Caco-2 (cell line): ENCODE data around the gene CCDC195. TPM values are rescaled to one million over a fixed set of nuclear protein-coding genes. Genes with fewer than 3 reads are reported as not detected.

Experiments used
- BruUV-seq: library from RNA; stranded (reverse); fragments of 400-500 nt; replicated peaks from 2 replicates; lab custom pipeline; 2021; lab: Mats Ljungman, UMichigan
- CTCF ChIA-PET: fragments of 300-600 bp; sonication (Branson Sonifier 250); formaldehyde crosslinking; loops from one replicate; lab custom pipeline; 2022; ENCODE audit warnings: antibody characterized with exemption; lab: Charles Lee
- POLR2A ChIA-PET: fragments of 300-600 bp; sonication (Branson Sonifier 250); formaldehyde crosslinking; loops from one replicate; lab custom pipeline; 2022; ENCODE audit warnings: antibody characterized with exemption; lab: Charles Lee
- DNase-seq, 2 experiments: peaks; one replicate each; pipeline versions ENCODE4 v3.0.0 to v3.0.0-alpha.2; 2020 to 2022
- H3K27me3 ChIP-seq: replicated peaks from 2 replicates; pipeline ENCODE4 v1.6.0; 2011; ENCODE audit warnings: low read length; ENCODE audit not compliant: control insufficient read depth, insufficient read depth
- H3K36me3 ChIP-seq: 2 replicates; pipeline ENCODE4 v1.5.1; 2011; ENCODE audit warnings: low read length; ENCODE audit not compliant: control insufficient read depth, insufficient read depth
- H3K4me1 ChIP-seq: fragments of 250-450 bp; sonication (Bioruptor Pico); 2 replicates; pipeline ENCODE4 v1.5.1; 2020; ENCODE audit warnings: mild to moderate bottlenecking
- H3K4me3 ChIP-seq: 2 replicates; pipeline ENCODE4 v1.5.1; 2011; ENCODE audit warnings: low read depth, mild to moderate bottlenecking, control low read depth, low read length
- H3K9me3 ChIP-seq: fragments of 250-450 bp; sonication (Bioruptor Pico); 2 replicates; pipeline ENCODE4 v1.5.1; 2020; ENCODE audit warnings: mild to moderate bottlenecking, moderate library complexity
- H3K27ac Mint-ChIP-seq: one replicate; pipeline ENCODE4 v1.8.0; 2022; ENCODE audit warnings: mixed read lengths; ENCODE audit not compliant: unreplicated experiment
- H3K27me3 Mint-ChIP-seq: one replicate; pipeline ENCODE4 v1.8.0; 2022; ENCODE audit warnings: mixed read lengths; ENCODE audit not compliant: insufficient read depth, unreplicated experiment
- H3K36me3 Mint-ChIP-seq: one replicate; pipeline ENCODE4 v1.8.0; 2022; ENCODE audit warnings: mild to moderate bottlenecking, mixed read lengths; ENCODE audit not compliant: insufficient read depth, unreplicated experiment
- H3K4me1 Mint-ChIP-seq: one replicate; pipeline ENCODE4 v1.8.0; 2022; ENCODE audit warnings: low read depth, mixed read lengths; ENCODE audit not compliant: unreplicated experiment
- H3K4me3 Mint-ChIP-seq: one replicate; pipeline ENCODE4 v1.8.0; 2022; ENCODE audit warnings: mild to moderate bottlenecking, moderate library complexity, mixed read lengths; ENCODE audit not compliant: unreplicated experiment
- H3K9me3 Mint-ChIP-seq: one replicate; pipeline ENCODE4 v1.8.0; 2022; ENCODE audit warnings: mixed read lengths; ENCODE audit not compliant: unreplicated experiment
- intact Hi-C: fragments of 100-400 bp; cut with micrococcal nuclease; formaldehyde crosslinking; loops from one replicate; pipeline ENCODE4 v1.10.0; 2022; ENCODE audit not compliant: unreplicated experiment
- total RNA-seq: library from RNA; stranded (reverse); gene quantifications from 2 replicates; pipeline ENCODE4 v1.2.3, GENCODE V29; 2022
- TF ChIP-seq, protein P1 (sequence below), 2 experiments: fragments of 200-600 bp in 1 of 2; IDR thresholded peaks; 1 replicate in 1 of 2; 2 replicates in 1 of 2; pipeline versions ENCODE4 v1.5.1 to v1.8.0; 2011 to 2022; ENCODE audit warnings: antibody characterized with exemption in 1 of 2, control low read depth in 1 of 2, inconsistent platforms in 1 of 2, low read depth in 1 of 2, low read length in 1 of 2, mild to moderate bottlenecking in 1 of 2, moderate library complexity in 1 of 2; ENCODE audit not compliant: insufficient read depth in 1 of 2, severe bottlenecking in 1 of 2, unreplicated experiment in 1 of 2

CCDC195 gene
- total RNA-seq, 1 experiment from 2014 or later: not detected

DNA sequence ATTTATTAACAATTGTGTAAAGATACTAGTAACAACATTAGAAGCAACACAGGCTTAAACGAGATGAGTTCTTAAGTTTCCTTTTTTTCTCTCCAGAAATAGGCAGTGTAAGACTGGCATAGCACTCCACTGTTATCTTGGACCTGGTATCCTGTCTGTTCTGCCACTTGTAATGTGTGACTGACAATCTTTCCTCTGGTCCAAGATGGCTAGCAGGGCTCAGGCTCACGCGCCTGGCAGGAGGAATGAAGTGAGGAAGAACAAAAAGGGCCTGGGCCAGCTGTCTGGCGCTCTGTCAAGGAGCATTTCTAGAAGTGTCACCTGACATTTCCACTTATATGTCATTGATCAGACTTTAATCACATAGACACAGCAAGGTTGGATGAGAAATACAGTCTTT lies 31.6 kb upstream of the CCDC195 start:
- H3K4me3 ChIP-seq: no peak overlapping the region
- Mint-ChIP-seq H3K27me3 (no peaks in the 10 kb centered on the region), H3K4me3 (no peak overlapping the region), H3K27ac (no peak overlapping the region), H3K9me3 (no peaks in the 10 kb centered on the region), H3K36me3 (no peaks in the 10 kb centered on the region), H3K4me1 (no peaks in the 10 kb centered on the region)
- no peaks in the 10 kb centered on the region for H3K4me1 ChIP-seq
- H3K9me3 ChIP-seq: no peaks in the 10 kb centered on the region
- intact Hi-C loops: no loop called here
- no peaks in the 10 kb centered on the region for H3K36me3 ChIP-seq
- ChIA-PET CTCF (no interaction called here), POLR2A (no interaction called here)
- H3K27me3 ChIP-seq: no peaks in the 10 kb centered on the region
- DNase-seq: no peak
- TF ChIP-seq, protein P1, sequence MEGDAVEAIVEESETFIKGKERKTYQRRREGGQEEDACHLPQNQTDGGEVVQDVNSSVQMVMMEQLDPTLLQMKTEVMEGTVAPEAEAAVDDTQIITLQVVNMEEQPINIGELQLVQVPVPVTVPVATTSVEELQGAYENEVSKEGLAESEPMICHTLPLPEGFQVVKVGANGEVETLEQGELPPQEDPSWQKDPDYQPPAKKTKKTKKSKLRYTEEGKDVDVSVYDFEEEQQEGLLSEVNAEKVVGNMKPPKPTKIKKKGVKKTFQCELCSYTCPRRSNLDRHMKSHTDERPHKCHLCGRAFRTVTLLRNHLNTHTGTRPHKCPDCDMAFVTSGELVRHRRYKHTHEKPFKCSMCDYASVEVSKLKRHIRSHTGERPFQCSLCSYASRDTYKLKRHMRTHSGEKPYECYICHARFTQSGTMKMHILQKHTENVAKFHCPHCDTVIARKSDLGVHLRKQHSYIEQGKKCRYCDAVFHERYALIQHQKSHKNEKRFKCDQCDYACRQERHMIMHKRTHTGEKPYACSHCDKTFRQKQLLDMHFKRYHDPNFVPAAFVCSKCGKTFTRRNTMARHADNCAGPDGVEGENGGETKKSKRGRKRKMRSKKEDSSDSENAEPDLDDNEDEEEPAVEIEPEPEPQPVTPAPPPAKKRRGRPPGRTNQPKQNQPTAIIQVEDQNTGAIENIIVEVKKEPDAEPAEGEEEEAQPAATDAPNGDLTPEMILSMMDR (IDR thresholded peaks at IDR 0.05; ENCODE audit: insufficient read depth in 1 of 2, low read depth in 1 of 2, low read length in 1 of 2, severe bottlenecking in 1 of 2, unreplicated experiment in 1 of 2): no peak
- BruUV-seq: no TSS peak

DNA sequence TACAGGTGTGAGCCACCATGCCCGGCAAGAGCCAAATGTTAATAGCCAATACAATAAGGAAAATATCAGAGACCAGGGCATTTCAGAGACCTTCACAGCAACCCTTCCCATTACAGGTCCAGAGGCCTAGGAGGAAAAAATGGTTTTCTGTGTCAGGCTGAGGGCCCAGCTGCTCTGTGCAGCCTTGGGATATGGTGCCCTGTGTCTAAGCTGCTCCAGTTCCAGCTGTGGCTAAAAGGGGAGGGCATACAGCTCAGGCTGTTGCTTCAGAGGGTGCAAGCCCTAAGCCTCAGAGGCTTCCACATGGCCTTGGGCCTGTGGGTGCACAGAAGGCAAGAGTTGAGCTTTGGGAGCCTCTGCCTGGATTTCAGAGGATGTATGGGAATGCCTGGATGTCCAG lies 20.1 kb upstream of the CCDC195 start:
- TF ChIP-seq, protein P1 (IDR thresholded peaks at IDR 0.05; ENCODE audit: insufficient read depth in 1 of 2, low read depth in 1 of 2, low read length in 1 of 2, severe bottlenecking in 1 of 2, unreplicated experiment in 1 of 2): no peak
- no peak overlapping the region for H3K4me3 ChIP-seq
- Mint-ChIP-seq H3K27ac (no peak overlapping the region), H3K4me3 (no peak overlapping the region), H3K4me1 (no peaks in the 10 kb centered on the region), H3K9me3 (peaks cover 24% of the 10 kb centered on the region), H3K36me3 (no peaks in the 10 kb centered on the region), H3K27me3 (no peaks in the 10 kb centered on the region)
- CTCF ChIA-PET: no interaction called here
- H3K27me3 ChIP-seq: no peaks in the 10 kb centered on the region
- no peak for DNase-seq
- no TSS peak for BruUV-seq
- POLR2A ChIA-PET: no interaction called here
- H3K9me3 ChIP-seq: no peaks in the 10 kb centered on the region
- no peaks in the 10 kb centered on the region for H3K36me3 ChIP-seq
- no peaks in the 10 kb centered on the region for H3K4me1 ChIP-seq
- intact Hi-C loops: no loop called here

DNA sequence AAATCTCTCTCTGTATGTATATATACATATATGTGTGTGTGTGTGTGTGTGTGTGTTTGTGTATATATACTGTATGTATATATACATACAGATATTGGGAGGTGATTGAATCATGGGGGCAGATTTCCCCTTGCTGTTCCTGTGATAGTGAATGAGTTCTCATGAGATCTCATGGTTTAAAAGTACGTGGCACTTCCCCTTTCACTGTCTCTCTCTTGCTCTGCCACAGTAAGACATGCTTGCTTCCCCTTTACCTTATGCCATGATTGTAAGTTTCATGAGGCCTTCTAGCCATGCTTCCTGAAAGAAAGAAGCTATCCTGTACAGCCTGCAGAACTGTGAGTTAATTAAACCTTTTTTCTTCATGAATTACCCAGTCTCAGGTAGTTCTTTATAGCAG lies 18.8 kb upstream of the CCDC195 start:
- Mint-ChIP-seq H3K4me3 (no peak overlapping the region), H3K4me1 (no peaks in the 10 kb centered on the region), H3K27ac (no peak overlapping the region), H3K36me3 (no peaks in the 10 kb centered on the region), H3K9me3 (peaks cover 24% of the 10 kb centered on the region), H3K27me3 (no peaks in the 10 kb centered on the region)
- Histone ChIP-seq H3K36me3 (no peaks in the 10 kb centered on the region), H3K27me3 (no peaks in the 10 kb centered on the region), H3K4me3 (no peak overlapping the region), H3K9me3 (no peaks in the 10 kb centered on the region), H3K4me1 (no peaks in the 10 kb centered on the region)
- BruUV-seq: no TSS peak
- TF ChIP-seq, protein P1 (IDR thresholded peaks at IDR 0.05; ENCODE audit: insufficient read depth in 1 of 2, low read depth in 1 of 2, low read length in 1 of 2, severe bottlenecking in 1 of 2, unreplicated experiment in 1 of 2): no peak
- CTCF ChIA-PET: no interaction called here
- POLR2A ChIA-PET: no interaction called here
- DNase-seq: no peak
- intact Hi-C loops: no loop called here
